ENCODE data around the gene AFF3.

Gene AFF3

GRCh38 chr2:99805930-99806476 is 336.4 kb downstream of the AFF3 start:
- no peak for DNase-seq (ENCODE audit: low read depth)
- no peak for TF ChIP-seq CTCF (IDR thresholded peaks at IDR 0.05; ENCODE audit: control insufficient read depth, extremely low read depth, insufficient read depth)
- H3K4me3 ChIP-seq (ENCODE audit: low read depth, low read length) = no peak overlapping the region

GRCh38 chr2:99803846-99804245 is 338.5 kb downstream of the AFF3 start:
- no peak for TF ChIP-seq CTCF (IDR thresholded peaks at IDR 0.05; ENCODE audit: control insufficient read depth, extremely low read depth, insufficient read depth)
- DNase-seq (ENCODE audit: low read depth) = no peak
- H3K4me3 ChIP-seq (ENCODE audit: low read depth, low read length) = no peak overlapping the region

GRCh38 chr2:99802734-99803133 is 339.7 kb downstream of the AFF3 start:
- H3K4me3 ChIP-seq (ENCODE audit: low read depth, low read length) = no peak overlapping the region
- no peak for TF ChIP-seq CTCF (IDR thresholded peaks at IDR 0.05; ENCODE audit: control insufficient read depth, extremely low read depth, insufficient read depth)
- no peak for DNase-seq (ENCODE audit: low read depth)

- no peak for TF ChIP-seq CTCF (IDR thresholded peaks at IDR 0.05; ENCODE audit: control insufficient read depth, extremely low read depth, insufficient read depth)
Observed at GRCh38 chr2:99801327-99801901, 341.0 kb downstream of the AFF3 start.

GRCh38 chr2:99797475-99797874 is 344.9 kb downstream of the AFF3 start:
- TF ChIP-seq CTCF (IDR thresholded peaks at IDR 0.05; ENCODE audit: control insufficient read depth, extremely low read depth, insufficient read depth) = no peak
- no peak overlapping the region for H3K4me3 ChIP-seq (ENCODE audit: low read depth, low read length)
- no peak for DNase-seq (ENCODE audit: low read depth)

More at GRCh38 chr2:99801327-99801901, 341.0 kb downstream of the AFF3 start:
- H3K4me3 ChIP-seq (ENCODE audit: low read depth, low read length) = no peak overlapping the region
- no peak for DNase-seq (ENCODE audit: low read depth)

GRCh38 chr2:99794414-99794813 is 348.0 kb downstream of the AFF3 start:
- DNase-seq (ENCODE audit: low read depth) = no peak
- no peak for TF ChIP-seq CTCF (IDR thresholded peaks at IDR 0.05; ENCODE audit: control insufficient read depth, extremely low read depth, insufficient read depth)
- no peak overlapping the region for H3K4me3 ChIP-seq (ENCODE audit: low read depth, low read length)

GRCh38 chr2:99793022-99793421 is 349.4 kb downstream of the AFF3 start:
- no peak for TF ChIP-seq CTCF (IDR thresholded peaks at IDR 0.05; ENCODE audit: control insufficient read depth, extremely low read depth, insufficient read depth)
- no peak for DNase-seq (ENCODE audit: low read depth)

More at GRCh38 chr2:99793022-99793421, 349.4 kb downstream of the AFF3 start:
- no peak overlapping the region for H3K4me3 ChIP-seq (ENCODE audit: low read depth, low read length)

Measured in LNCaP clone FGC (cell line).